ENCODE results near the gene TTC16. TPM values are rescaled to one million over a fixed set of nuclear protein-coding genes. Genes with fewer than 3 reads are reported as not detected.
A peak's percentile ranks its signal among the peaks of the same experiment; 100 is the strongest.

Gene TTC16
- under 1 TPM in 3 of 4 donors, not detected in 1; under 0.01 to 0.17 (median 0.11) TPM for total RNA-seq

GRCh38 chr9:127715470-127716337, at the start of gene TTC16, which contains the start of gene PTRH1:
Gene TTC16, plus strand, starts transcription at chr9:127716079. Its CDS starts 67 bp downstream, at chr9:127716146.
Gene PTRH1, minus strand, starts transcription at chr9:127715663. Its CDS starts 24 bp downstream, at chr9:127715639.
- Histone ChIP-seq H3K4me1 (peaks cover 16 to 26% (median 21%) of the 10 kb centered on the region in 4 donors), H3K27ac (replicated peaks in 1 of 4) (peak within 1 kb of the TSS; percentile 75 to 88 (median 82)), H3K4me3 (peak within 1 kb of the TSS; percentile 77 to 87 (median 78)), H3K36me3 (peaks cover 0 to 7% (median 2%) of the 10 kb centered on the region in 4 donors), H3K27me3 (peaks cover 0 to 5% (median 0%) of the 10 kb centered on the region in 4 donors), H3K9me3 (no peaks in the 10 kb centered on the region)
- peak; percentile 99 for DNase-seq (ENCODE audit: extremely low spot score)
- TF ChIP-seq EP300 (IDR thresholded peaks at IDR 0.05) (no peak), CTCF (IDR thresholded peaks at IDR 0.05) (no peak), POLR2A (IDR thresholded peaks at IDR 0.05; ENCODE audit: low read depth) (no peak), POLR2AphosphoS5 (IDR thresholded peaks at IDR 0.05) (peak; percentile 81 to 82)
- 13% methylated on average over 21 of the region's 65 CpGs for whole genome bisulfite sequencing
- intact Hi-C loops (cut with DNase I) = loop anchor here (5.0 kb wide), 1 partner anchor 103 kb away; the partner anchor contains the start of gene STXBP1

- DNase-seq (ENCODE audit: extremely low spot score) = no peak
- Histone ChIP-seq H3K4me3 (no peak overlapping the region), H3K4me1 (no peaks in the 10 kb centered on the region), H3K27me3 (no peaks in the 10 kb centered on the region), H3K27ac (replicated peaks in 1 of 4) (peak overlapping the region in 1 of 4 donors; percentile 28), H3K9me3 (no peaks in the 10 kb centered on the region), H3K36me3 (peaks cover 22 to 96% (median 84%) of the 10 kb centered on the region in 4 donors)
- TF ChIP-seq POLR2A (IDR thresholded peaks at IDR 0.05; ENCODE audit: low read depth) (no peak), EP300 (IDR thresholded peaks at IDR 0.05) (no peak), POLR2AphosphoS5 (IDR thresholded peaks at IDR 0.05) (no peak), CTCF (IDR thresholded peaks at IDR 0.05) (no peak)
- 78% methylated on average over 3 of the region's 3 CpGs for WGBS
- intact Hi-C loops (cut with DNase I) = no loop called here
Measured at GRCh38 chr9:127667127-127667844, 48.6 kb upstream of the TTC16 start.

- TF ChIP-seq POLR2AphosphoS5 (IDR thresholded peaks at IDR 0.05) (no peak), EP300 (IDR thresholded peaks at IDR 0.05) (no peak), POLR2A (IDR thresholded peaks at IDR 0.05; ENCODE audit: low read depth) (no peak), CTCF (IDR thresholded peaks at IDR 0.05) (no peak)
- Histone ChIP-seq H3K36me3 (peaks cover 23 to 96% (median 84%) of the 10 kb centered on the region in 4 donors), H3K9me3 (no peaks in the 10 kb centered on the region), H3K27ac (replicated peaks in 1 of 4) (peak overlapping the region in 1 of 4 donors; percentile 28), H3K4me1 (no peaks in the 10 kb centered on the region), H3K27me3 (no peaks in the 10 kb centered on the region), H3K4me3 (no peak overlapping the region)
- DNase-seq (ENCODE audit: extremely low spot score) = no peak
- 77% methylated on average over 18 of the region's 18 CpGs for WGBS
- intact Hi-C loops (cut with DNase I) = no loop called here
Measured at GRCh38 chr9:127667906-127668305, 48.0 kb upstream of the TTC16 start.

GRCh38 chr9:127673234-127673633, 42.6 kb upstream of the TTC16 start:
- intact Hi-C loops (cut with DNase I) = no loop called here
- Histone ChIP-seq H3K27ac (replicated peaks in 1 of 4) (no peak overlapping the region), H3K9me3 (no peaks in the 10 kb centered on the region), H3K4me1 (no peaks in the 10 kb centered on the region), H3K27me3 (no peaks in the 10 kb centered on the region), H3K36me3 (peaks cover 28 to 96% (median 85%) of the 10 kb centered on the region in 4 donors), H3K4me3 (no peak overlapping the region)
- 92% methylated on average over 7 of the region's 7 CpGs for WGBS
- no peak for TF ChIP-seq POLR2A (IDR thresholded peaks at IDR 0.05; ENCODE audit: low read depth)
- TF ChIP-seq EP300 (IDR thresholded peaks at IDR 0.05) = no peak
- no peak for TF ChIP-seq POLR2AphosphoS5 (IDR thresholded peaks at IDR 0.05)
- DNase-seq (ENCODE audit: extremely low spot score) = no peak
